ENCODE data around the gene NPTX2.

NPTX2 gene

DNA sequence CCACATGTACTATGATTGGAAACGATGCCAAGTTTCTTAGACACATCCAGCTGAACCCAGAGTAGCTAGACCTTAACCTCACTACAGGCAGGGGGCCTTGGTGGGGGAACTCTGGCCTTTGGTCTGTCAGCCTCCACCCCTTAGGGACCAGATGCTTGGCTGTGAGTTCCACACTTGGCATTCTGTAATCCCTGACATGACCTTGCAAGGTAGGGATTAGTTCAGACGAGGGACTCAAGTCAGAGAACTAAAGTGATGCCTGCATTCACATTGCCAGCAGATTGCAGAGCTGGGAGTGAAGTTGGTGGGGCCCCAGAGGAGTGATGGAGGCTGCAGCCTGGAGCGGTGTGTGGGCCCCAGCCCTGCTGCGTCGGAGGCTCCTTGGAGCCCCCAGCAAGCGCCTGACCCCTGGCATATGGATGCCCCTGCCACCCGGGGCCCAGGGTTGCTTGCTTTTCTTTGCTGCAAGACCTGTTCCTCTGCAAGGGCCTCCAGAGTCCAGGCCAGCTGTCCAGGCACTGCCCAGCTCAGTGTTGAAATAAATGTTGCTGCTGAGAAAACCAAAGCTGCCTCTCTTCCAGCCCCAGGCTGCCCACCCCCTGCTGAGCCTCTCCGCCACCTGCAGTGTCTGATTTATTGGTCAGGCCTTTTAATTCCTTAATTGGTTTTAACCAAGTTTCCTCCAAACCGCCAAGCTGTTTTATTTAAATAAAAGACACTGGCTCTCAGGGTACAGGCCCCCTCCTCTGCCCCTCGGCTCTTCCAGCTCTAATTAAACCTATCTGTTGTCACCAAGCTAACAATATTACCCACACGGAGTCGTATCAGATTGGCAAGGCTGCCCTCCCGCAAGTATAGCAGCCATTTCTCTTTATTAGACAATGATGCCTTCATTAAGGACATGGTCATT, 4.7 kb downstream of the NPTX2 start:
- no peaks in the 10 kb centered on the region for H3K79me2 ChIP-seq (ENCODE audit: low read length)
- DNase-seq, result no peak
- no peak for TF ChIP-seq EZH2phosphoT487 (IDR thresholded peaks at IDR 0.05; ENCODE audit: low read length)
- TF ChIP-seq EZH2 (optimal IDR thresholded peaks at IDR 0.05; ENCODE audit: low read depth, low read length), result no peak
- TF ChIP-seq, protein P1, sequence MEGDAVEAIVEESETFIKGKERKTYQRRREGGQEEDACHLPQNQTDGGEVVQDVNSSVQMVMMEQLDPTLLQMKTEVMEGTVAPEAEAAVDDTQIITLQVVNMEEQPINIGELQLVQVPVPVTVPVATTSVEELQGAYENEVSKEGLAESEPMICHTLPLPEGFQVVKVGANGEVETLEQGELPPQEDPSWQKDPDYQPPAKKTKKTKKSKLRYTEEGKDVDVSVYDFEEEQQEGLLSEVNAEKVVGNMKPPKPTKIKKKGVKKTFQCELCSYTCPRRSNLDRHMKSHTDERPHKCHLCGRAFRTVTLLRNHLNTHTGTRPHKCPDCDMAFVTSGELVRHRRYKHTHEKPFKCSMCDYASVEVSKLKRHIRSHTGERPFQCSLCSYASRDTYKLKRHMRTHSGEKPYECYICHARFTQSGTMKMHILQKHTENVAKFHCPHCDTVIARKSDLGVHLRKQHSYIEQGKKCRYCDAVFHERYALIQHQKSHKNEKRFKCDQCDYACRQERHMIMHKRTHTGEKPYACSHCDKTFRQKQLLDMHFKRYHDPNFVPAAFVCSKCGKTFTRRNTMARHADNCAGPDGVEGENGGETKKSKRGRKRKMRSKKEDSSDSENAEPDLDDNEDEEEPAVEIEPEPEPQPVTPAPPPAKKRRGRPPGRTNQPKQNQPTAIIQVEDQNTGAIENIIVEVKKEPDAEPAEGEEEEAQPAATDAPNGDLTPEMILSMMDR (IDR thresholded peaks at IDR 0.05; ENCODE audit: low read length), result no peak

DNA sequence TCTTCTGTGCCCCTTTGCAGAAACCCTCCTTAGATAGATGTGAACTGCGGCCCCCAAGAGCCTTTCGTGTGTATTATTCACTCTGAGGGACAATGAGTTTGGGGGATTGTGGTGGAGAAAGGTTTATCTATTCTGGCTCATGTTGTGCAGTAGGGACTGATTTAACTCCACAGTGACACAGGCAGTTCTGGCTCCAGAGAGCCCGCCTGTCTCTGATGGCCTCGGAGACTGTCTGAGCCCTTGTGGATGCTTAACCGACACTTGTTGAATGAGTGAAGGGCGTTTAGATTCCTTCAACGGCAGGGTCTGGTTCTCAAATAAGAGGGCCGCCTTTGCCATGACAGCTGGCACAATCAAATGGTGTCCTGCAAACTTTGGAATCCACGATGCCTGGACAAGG, 5.8 kb downstream of the NPTX2 start:
- Histone ChIP-seq H3K9me3 (replicated peaks; ENCODE audit: insufficient read depth, low read length) (no peaks in the 10 kb centered on the region), H3K9ac (ENCODE audit: low read length) (no peak overlapping the region), H3K9me2 (replicated peaks; ENCODE audit: insufficient read depth, low read length) (no peaks in the 10 kb centered on the region), H3K4me2 (ENCODE audit: low read depth, low read length) (no peak overlapping the region), H3K4me3 (ENCODE audit: low read length) (no peak overlapping the region), H3K27me3 (replicated peaks; ENCODE audit: insufficient read depth, low read length) (peaks cover 9% of the 10 kb centered on the region; the same call in 1 of the 2 replicates), H3K79me2 (ENCODE audit: low read length) (no peaks in the 10 kb centered on the region), H3K36me3 (replicated peaks; ENCODE audit: insufficient read depth, low read length) (no peaks in the 10 kb centered on the region), H4K20me1 (ENCODE audit: insufficient read depth, low read length) (no peaks in the 10 kb centered on the region), H3K4me1 (ENCODE audit: low read length) (no peaks in the 10 kb centered on the region), H2AFZ (ENCODE audit: low read length) (no peak overlapping the region), H3K27ac (ENCODE audit: low read length) (no peak overlapping the region), H3F3A (ENCODE audit: insufficient read depth, low read length) (no peaks in the 10 kb centered on the region)
- no peak for DNase-seq
- TF ChIP-seq EZH2phosphoT487 (IDR thresholded peaks at IDR 0.05; ENCODE audit: low read length) (no peak), EZH2 (optimal IDR thresholded peaks at IDR 0.05; ENCODE audit: low read depth, low read length) (no peak)
- TF ChIP-seq, protein P1 (IDR thresholded peaks at IDR 0.05; ENCODE audit: low read length), result no peak

More for the DNA sequence above, 4.7 kb downstream of the NPTX2 start:
- H4K20me1 ChIP-seq (ENCODE audit: insufficient read depth, low read length), result no peaks in the 10 kb centered on the region
- no peaks in the 10 kb centered on the region for H3K36me3 ChIP-seq (replicated peaks; ENCODE audit: insufficient read depth, low read length)
- no peaks in the 10 kb centered on the region for H3F3A ChIP-seq (ENCODE audit: insufficient read depth, low read length)
- no peak overlapping the region for H2AFZ ChIP-seq (ENCODE audit: low read length)
- no peak overlapping the region for H3K27ac ChIP-seq (ENCODE audit: low read length)
- peaks cover 9% of the 10 kb centered on the region; the same call in 1 of the 2 replicates for H3K27me3 ChIP-seq (replicated peaks; ENCODE audit: insufficient read depth, low read length)
- H3K4me2 ChIP-seq (ENCODE audit: low read depth, low read length), result no peak overlapping the region
- H3K9me3 ChIP-seq (replicated peaks; ENCODE audit: insufficient read depth, low read length), result no peaks in the 10 kb centered on the region
- H3K9me2 ChIP-seq (replicated peaks; ENCODE audit: insufficient read depth, low read length), result no peaks in the 10 kb centered on the region
- H3K4me1 ChIP-seq (ENCODE audit: low read length), result no peaks in the 10 kb centered on the region
- no peak overlapping the region for H3K9ac ChIP-seq (ENCODE audit: low read length)
- no peak overlapping the region for H3K4me3 ChIP-seq (ENCODE audit: low read length)

DNA sequence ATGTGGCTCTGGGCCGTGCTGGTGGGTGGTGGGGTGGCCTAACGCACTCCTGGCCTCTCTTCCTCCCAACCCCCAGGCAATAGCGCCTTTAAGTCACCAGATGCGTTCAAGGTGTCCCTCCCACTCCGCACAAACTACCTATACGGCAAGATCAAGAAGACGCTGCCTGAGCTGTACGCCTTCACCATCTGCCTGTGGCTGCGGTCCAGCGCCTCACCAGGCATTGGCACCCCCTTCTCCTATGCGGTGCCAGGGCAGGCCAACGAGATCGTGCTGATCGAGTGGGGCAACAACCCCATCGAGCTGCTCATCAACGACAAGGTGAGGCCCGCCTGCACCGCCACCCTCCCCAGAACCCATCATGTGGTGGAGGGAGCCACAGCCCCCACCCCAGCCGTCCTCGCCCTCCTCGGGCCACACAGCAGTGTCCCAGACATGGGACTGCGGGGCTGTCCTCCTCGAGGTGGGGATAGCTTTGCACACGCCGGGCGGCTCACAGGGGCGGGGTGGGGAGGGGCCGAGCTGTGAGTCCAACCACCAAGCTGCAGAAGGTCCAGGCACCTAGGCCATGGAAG, 7.8 kb downstream of the NPTX2 start:
- H2AFZ ChIP-seq (ENCODE audit: low read length), result no peak overlapping the region
- no peaks in the 10 kb centered on the region for H3F3A ChIP-seq (ENCODE audit: insufficient read depth, low read length)
- H3K9me2 ChIP-seq (replicated peaks; ENCODE audit: insufficient read depth, low read length), result no peaks in the 10 kb centered on the region
- H3K36me3 ChIP-seq (replicated peaks; ENCODE audit: insufficient read depth, low read length), result no peaks in the 10 kb centered on the region
- H3K4me1 ChIP-seq (ENCODE audit: low read length), result no peaks in the 10 kb centered on the region
- no peaks in the 10 kb centered on the region for H3K9me3 ChIP-seq (replicated peaks; ENCODE audit: insufficient read depth, low read length)
- TF ChIP-seq EZH2 (optimal IDR thresholded peaks at IDR 0.05; ENCODE audit: low read depth, low read length), result no peak
- TF ChIP-seq, protein P1 (IDR thresholded peaks at IDR 0.05; ENCODE audit: low read length), result no peak
- no peak for TF ChIP-seq EZH2phosphoT487 (IDR thresholded peaks at IDR 0.05; ENCODE audit: low read length)
- H3K4me3 ChIP-seq (ENCODE audit: low read length), result no peak overlapping the region
- H4K20me1 ChIP-seq (ENCODE audit: insufficient read depth, low read length), result no peaks in the 10 kb centered on the region
- H3K27ac ChIP-seq (ENCODE audit: low read length), result no peak overlapping the region
- peaks cover 19% of the 10 kb centered on the region for H3K27me3 ChIP-seq (replicated peaks; ENCODE audit: insufficient read depth, low read length)
- no peak overlapping the region for H3K4me2 ChIP-seq (ENCODE audit: low read depth, low read length)
- no peaks in the 10 kb centered on the region for H3K79me2 ChIP-seq (ENCODE audit: low read length)
- DNase-seq, result no peak
- H3K9ac ChIP-seq (ENCODE audit: low read length), result no peak overlapping the region
